ENCODE measurements around the gene C16orf89.

- TF ChIP-seq CTCF (IDR thresholded peaks at IDR 0.05) (no peak), POLR2A (IDR thresholded peaks at IDR 0.05) (no peak), EP300 (IDR thresholded peaks at IDR 0.05) (no peak), POLR2AphosphoS5 (IDR thresholded peaks at IDR 0.05) (no peak)
These were observed 57.4 kb downstream of the C16orf89 start for GRCh38 chr16:5008311-5008731.
